HG02970 (cell line): ENCODE measurements around the gene TAF11L5.
"Not testable (repeated sequence)": the region's sequence is repeated elsewhere in the genome, so short reads cannot be mapped to it uniquely, and the experiment has no call there.

ENCODE experiments used
- ATAC-seq: cut with Tn5 transposase; IDR thresholded peaks from one replicate; pipeline ENCODE4 v1.9.1; 2021; ENCODE audit warnings: mild to moderate bottlenecking, moderate library complexity, moderate number of reproducible peaks; ENCODE audit not compliant: unreplicated experiment, low FRiP score

The TAF11L5 gene

GRCh38 chr5:17524935-17525334 lies at the start of gene TAF11L5:
TSS of gene TAF11L5 (plus strand) at chr5:17525235.
- ATAC-seq = not testable (repeated sequence)

DNA sequence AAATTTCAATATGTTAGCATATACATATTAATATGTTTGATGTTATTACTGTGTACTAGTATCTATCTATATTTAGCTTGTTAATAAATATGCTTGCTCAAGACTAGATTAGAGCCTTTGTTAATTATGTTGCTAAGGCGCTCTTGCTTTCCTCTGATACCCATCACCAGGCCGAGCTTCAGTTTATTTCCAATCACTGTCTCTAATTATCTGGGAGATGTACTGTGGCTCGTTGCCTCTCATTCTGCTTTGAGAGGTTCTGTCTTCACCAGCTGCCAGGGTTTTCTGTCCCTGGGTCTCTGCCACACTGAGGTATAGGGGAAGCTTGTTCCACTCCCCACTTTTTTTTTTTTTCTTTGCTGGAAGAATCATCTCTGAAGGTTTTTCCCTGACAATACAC lies 48.0 kb upstream of the TAF11L5 start:
- ATAC-seq = no peak

DNA sequence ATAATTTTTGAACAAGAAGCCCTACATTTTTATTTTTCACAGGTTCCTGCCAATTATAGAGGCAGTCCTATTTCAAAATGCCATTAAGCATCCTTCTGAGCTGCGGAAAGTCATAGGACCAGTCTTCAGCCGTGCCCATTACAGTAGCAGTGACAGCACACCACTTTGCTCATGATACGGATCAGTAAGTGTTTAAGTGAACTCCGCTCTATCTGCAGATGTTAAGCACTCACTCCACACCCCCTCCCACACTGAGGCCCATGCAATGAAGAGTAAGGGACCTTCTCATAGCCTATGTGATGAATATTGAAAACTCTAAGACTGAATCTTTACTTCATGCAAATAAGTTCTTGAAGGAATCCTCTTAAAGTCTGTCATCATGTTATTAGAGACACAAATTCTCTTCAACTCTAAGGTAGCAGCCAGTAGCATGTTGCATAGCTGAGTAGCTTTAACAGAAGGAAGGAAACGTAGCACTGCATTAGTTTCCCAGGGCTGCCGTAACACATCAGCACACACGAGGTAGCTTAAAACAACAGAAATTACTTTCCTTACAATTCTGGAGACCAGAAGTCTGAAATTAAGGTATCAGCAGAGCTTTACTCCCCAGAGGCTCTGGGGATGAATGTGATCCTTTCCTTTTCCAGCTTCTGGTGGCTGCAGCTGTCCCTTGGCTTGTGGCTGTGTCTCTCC lies 47.3 kb upstream of the TAF11L5 start:
- ATAC-seq = no peak

- no peak for ATAC-seq
Measured at GRCh38 chr5:17481378-17481777, 43.7 kb upstream of the TAF11L5 start.

GRCh38 chr5:17482790-17483189 lies 42.2 kb upstream of the TAF11L5 start:
- ATAC-seq = no peak

DNA sequence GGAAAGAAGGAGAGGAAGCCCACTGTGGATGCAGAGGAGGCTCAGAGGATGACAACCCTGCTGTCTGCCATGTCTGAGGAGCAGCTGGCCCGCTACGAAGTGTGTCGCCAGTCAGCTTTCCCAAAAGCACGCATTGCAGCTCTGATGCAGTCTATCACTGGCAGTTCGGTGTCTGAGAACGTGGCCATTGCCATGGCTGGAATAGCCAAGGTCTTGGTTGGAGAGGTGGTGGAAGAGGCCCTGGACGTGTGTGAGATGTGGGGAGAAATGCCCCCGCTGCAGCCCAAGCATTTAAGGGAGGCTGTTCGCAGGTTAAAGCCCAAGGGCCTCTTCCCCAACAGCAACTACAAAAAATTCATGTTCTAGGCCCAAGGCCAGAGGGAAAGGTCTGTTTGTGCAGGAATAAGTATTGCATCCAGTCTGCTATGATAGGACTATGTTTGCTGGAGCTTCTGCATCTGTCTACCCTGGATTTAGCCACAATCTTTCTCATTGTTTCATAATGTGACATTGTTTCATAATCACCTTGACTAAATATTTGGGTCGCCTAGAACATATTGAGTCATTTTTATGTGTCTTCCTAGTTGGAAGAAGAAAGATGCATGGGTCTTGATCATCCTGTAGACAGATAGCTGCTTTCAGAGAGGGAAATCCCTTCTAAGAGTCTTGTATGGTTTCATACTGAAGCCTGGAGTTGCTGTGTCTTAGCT lies 38.4 kb upstream of the TAF11L5 start:
- not testable (repeated sequence) for ATAC-seq

GRCh38 chr5:17487174-17487512 lies 37.9 kb upstream of the TAF11L5 start:
- no peak for ATAC-seq

- ATAC-seq = not testable (repeated sequence)
Measured at GRCh38 chr5:17491257-17491656, 33.8 kb upstream of the TAF11L5 start.

- no peak for ATAC-seq
Measured at GRCh38 chr5:17492770-17493169, 32.3 kb upstream of the TAF11L5 start.

DNA sequence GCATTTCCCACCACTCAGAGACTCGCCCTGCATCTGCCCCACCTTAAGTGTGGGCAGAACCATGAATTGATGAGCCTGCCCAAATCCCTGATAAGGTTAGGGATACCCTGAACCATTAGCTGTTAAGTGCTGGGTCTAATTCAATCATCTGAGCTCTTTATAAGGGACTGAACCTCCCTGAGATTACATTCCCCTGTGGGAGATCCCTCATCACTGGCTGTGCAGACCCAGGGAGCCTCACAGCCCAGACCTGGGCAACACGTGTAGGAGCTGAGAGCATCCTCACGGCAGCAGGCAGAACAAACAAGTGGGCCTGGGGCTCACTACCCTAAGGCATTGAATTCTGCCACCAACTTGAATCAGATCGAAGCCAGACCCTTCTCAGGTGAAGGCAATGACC lies 27.6 kb upstream of the TAF11L5 start:
- no peak for ATAC-seq

- not testable (repeated sequence) for ATAC-seq
Measured at GRCh38 chr5:17497931-17498330, 27.1 kb upstream of the TAF11L5 start, which contains the start of gene TAF11L2. TSS of gene TAF11L2 (plus strand) at chr5:17498231.

DNA sequence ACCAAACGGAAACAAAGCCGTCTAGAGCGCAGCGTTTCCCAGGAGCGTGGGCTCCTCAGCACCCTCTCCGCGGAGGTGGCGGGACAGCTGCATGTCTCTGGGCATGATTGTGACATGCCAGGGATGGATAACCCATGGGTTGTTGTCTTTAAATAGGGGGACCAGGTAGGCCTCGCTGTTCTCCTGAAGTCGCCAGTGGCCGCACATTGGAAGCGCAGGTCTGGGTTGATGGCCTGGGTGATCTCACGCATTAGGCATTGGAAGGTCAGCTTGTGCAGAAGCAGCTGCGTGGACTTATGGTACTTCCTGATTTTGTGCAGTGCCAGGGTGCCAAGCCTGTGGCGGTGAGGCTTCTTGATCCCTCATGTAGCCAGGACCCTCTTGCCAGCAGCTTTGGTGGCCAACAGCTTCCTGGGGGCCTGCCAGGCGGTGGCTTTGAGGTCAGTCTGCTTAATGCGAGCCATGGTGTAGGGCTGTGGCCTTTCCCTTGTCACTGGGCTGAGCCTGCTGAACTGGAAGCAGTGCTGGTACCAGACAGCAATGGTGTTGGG lies 13.2 kb upstream of the TAF11L5 start:
- ATAC-seq = no peak

DNA sequence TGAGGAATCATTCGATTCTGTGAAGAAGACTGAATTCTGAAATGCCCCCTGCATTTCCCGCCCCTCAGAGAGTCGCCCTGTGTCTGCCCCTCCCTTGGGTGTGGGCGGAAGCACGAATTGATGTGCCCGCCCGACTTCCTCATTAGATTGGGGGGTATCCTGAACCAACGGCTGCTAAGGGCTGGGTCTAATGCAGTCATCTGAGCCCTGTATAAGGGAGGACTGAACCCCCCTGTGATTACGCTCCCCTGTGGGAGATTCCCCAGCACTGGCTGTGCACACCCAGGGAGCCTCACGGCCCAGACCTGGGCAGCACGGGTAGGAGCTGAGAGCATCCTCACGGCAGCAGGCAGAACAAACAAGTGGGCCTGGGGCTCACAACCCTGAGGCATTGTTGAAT lies 7.5 kb upstream of the TAF11L5 start:
- not testable (repeated sequence) for ATAC-seq

GRCh38 chr5:17518067-17518466 lies 7.0 kb upstream of the TAF11L5 start, which contains the start of gene TAF11L3:
TSS of gene TAF11L3 (plus strand) at chr5:17518367.
- not testable (repeated sequence) for ATAC-seq

DNA sequence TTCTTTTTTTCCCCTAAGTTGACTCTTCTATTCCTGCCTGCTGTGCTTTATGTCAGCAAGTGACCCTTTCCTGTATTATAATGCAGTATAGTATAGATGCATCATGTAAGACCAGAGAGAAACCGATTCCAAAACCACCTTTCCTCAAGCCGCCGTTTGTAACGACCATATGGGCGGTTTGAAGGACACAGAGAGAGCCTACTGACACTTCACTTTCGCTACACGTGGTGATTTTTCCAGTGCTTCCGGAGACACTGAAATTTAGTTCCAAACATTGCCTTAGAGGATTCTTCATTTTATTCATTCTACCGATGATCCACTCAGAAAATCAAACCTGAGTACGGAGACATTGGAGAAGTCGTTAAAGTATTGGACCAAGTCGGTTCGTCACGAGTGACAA lies 5.5 kb upstream of the TAF11L5 start:
- ATAC-seq = not testable (repeated sequence)

GRCh38 chr5:17521501-17521900 lies 3.5 kb upstream of the TAF11L5 start, which contains the start of gene TAF11L4:
TSS of gene TAF11L4 (plus strand) at chr5:17521801.
- ATAC-seq = not testable (repeated sequence)

- not testable (repeated sequence) for ATAC-seq
Measured at GRCh38 chr5:17526504-17526903, 1.5 kb downstream of the TAF11L5 start.

- ATAC-seq = not testable (repeated sequence)
Measured at GRCh38 chr5:17528369-17528768, 3.3 kb downstream of the TAF11L5 start, which contains the start of gene TAF11L6. TSS of gene TAF11L6 (plus strand) at chr5:17528669.
